ENCODE measurements around the gene NPAS2.

Gene NPAS2

GRCh38 chr2:101045330-101045729, 225.4 kb downstream of the NPAS2 start:
- DNase-seq = no peak
